Activated CD8-positive, alpha-beta memory T cell treated with anti-CD3 and anti-CD28 coated beads, Interleukin-2, amount 50 U/mL, for 4 hours (primary cell): ENCODE results near the gene UBL5.

Source experiments
- DNase-seq: peaks from one replicate; pipeline ENCODE4 v3.0.0-alpha.2; 2020

UBL5 gene

DNA sequence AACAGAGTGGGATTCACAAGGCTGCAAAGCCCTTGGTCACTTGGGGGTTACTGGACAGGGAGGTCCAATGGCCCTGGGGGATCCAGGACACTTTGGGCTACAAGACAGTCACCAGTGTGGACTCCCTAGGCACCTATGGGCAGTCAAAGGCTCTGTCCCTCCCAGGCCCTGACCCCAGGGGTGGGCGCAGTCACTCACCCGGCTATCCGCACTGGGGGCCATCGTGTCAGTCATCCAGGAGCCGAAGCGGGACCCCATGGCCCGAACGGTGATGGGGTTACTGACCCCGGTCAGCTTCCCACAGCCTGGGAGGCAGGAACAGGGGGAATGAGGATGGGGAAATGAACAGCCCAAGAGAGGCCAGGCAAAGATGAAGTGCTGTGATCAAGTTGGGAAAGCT is 28.9 kb downstream of the UBL5 start:
- DNase-seq: no peak

- no peak for DNase-seq
These were observed 29.5 kb downstream of the UBL5 start for GRCh38 chr19:9857076-9857721.

GRCh38 chr19:9857920-9858746 is 30.4 kb downstream of the UBL5 start:
- no peak for DNase-seq

GRCh38 chr19:9858766-9859165 is 31.0 kb downstream of the UBL5 start:
- no peak for DNase-seq

- DNase-seq: no peak
These were observed 32.7 kb downstream of the UBL5 start for GRCh38 chr19:9860407-9860806.

DNA sequence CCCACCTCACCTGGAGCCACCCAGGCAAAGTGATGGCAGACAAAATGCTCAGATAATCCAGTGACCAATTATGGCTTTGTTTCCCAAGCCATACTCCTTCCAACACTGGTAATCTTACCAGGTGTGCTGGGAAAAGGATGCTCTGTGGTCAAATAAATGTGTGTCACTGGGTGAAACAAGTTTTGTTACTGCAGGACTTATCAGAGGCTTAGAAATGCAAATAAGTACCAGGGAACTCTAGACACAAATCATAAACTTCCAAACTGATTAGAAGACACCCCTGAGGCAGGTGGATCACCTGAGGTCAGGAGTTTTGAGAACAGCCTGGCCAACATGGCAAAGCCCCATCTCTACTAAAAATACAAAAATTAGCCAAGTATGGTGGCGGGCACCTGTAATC is 33.8 kb downstream of the UBL5 start:
- DNase-seq: no peak

- DNase-seq: no peak
These were observed 35.2 kb downstream of the UBL5 start for GRCh38 chr19:9862938-9863337.

DNA sequence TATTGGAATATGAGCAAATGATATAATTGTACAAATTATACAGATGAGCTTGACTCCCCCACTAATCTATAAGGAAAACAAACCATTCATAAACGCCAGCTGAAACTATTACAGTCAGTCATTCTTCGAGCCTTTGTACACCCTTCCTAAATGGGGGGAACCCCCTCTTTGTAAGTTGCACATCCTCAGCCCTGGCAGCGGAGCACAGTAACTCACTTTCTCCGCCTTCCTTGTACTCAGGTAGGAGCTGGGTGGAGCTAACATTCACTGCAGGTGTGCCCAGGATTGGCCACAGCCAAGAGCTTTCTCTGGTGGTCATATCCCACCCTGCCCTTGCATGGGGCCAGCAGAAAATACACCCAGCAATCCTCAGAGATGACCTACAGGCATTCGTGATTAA is 36.0 kb downstream of the UBL5 start:
- DNase-seq: no peak

- no peak for DNase-seq
These were observed 38.2 kb downstream of the UBL5 start for GRCh38 chr19:9865732-9866501.

DNA sequence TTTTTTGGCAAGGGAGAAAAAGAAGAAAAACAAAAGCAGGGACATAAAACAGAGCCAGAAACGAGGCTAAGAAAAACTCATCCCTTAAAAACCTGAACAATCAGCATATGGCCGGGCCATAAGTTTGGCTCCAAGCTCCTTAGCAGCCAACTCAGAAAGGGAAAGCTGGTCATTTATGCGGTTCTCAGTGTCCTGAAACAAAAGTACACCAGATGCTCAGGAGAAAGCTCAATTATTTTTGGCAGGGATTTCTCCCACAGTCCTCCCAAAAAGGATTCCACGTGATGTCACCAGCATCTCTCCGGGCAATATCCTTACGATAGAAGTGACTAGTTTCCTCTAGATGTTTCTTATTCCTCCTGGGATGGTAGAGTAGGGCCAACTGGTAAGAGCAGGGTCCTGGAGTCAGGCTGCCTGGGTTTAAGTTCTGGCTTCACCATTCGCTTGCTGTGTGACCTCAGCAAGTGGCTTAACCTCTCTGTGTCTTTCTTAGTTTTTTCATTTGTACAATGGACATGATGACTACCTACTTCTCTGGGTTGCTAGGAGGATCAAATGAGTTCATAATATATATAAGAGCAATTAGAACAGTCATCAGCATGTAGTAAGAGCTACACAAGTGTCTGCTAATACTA is 41.4 kb downstream of the UBL5 start:
- no peak for DNase-seq

GRCh38 chr19:9871626-9872338 is 44.1 kb downstream of the UBL5 start:
- no peak for DNase-seq

DNA sequence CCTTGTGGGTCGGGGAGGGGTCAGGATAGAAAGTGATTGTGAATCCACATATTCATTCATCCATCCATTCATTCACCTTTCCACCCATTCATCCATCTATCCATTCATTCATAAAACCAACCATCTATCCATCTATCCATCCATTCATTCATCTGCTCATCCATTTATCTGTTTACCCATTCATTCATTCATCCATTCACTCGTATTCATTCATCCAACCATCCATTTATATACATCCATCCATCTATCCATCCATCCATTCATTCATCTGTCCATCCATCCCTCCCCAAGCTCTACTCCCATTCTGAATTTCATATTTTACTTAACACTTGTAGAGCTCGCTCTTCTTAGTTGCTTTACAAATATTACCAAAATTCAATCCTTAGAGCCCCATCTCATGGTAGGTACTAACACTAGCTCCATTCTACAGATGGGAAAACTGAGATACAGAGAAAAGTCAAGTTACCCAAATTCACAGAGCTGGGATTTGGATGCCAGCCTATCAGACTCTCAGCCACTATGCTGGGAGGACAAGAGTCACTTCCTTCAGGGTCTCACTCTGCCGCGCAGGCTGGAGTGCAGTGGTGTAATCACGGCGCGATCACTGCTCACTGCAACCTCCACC is 45.0 kb downstream of the UBL5 start:
- no peak for DNase-seq

- no peak for DNase-seq
These were observed 47.4 kb downstream of the UBL5 start for GRCh38 chr19:9875031-9875627.

DNA sequence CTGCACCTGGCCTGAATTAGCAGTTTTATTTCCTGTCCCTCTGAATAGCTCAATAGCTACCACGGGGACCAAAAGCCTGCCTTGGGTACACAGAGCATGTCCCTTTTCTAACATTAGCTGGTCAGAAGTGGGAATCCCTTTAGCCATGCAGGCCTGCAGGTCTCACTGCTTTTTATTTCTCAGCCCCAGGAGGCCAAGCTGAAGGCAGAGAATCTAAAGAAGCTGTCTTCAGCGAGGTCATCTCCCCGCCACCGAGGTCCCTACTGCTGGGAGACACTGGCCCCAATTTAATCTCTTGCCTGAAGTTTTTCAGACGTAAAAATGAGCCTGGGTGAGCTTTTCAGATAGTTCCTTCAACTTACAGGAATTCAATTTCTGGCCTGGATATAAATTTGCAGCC is 48.1 kb downstream of the UBL5 start:
- no peak for DNase-seq

GRCh38 chr19:9877780-9878510 is 50.2 kb downstream of the UBL5 start:
- no peak for DNase-seq

DNA sequence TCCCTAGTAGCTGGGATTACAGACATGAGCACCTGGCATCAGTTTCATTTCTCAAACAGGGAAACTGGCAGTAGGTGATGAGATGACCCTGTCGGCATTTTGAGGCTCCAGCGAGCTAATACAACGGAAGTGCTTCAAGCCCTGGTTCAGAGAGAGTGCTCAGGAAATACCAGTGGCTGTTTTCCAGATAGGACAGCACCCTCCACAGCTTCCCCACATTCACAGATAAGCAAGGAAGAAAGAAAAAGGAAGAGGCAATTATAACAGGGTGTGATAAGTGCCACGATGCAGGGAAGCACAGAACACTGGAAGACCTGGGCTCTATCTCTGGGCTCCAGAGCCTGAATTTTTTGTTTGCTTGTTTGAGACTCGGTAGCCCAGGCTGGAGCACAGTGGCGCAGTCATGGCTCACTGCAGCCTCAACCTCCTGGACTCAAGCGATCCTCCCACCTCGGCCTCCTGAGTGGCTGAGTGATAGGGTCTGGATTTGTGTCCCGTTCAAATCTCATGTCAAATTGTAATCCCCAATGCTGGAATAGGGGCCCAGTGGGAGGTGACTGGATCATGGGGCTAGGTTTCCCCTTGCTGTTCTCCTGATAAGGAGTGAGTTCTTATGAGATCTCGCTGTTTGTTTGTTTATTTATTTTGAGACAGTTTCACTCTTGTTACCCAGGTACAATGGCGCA is 50.9 kb downstream of the UBL5 start:
- no peak for DNase-seq
